ENCODE results near the gene RALGPS2.

GRCh38 chr1:178868706-178869105 is 143.7 kb downstream of the RALGPS2 start:
- no peak for TF ChIP-seq GATA2 (IDR thresholded peaks at IDR 0.05; ENCODE audit: low read depth, low read length)
- no peak for TF ChIP-seq GATA3 (IDR thresholded peaks at IDR 0.05; ENCODE audit: low read depth, low read length)

Measured in SH-SY5Y (cell line).